GM10266 (cell line): ENCODE measurements around the gene MPZL3.

Source experiments
- DNase-seq: peaks from one replicate; pipeline ENCODE4 v3.0.0; 2012; ENCODE audit errors: extremely low spot score
- CTCF ChIP-seq: IDR thresholded peaks from 2 replicates; pipeline ENCODE4 v1.5.1; 2012; ENCODE audit warnings: mild to moderate bottlenecking, low read depth; ENCODE audit not compliant: control insufficient read depth, insufficient read depth; ENCODE audit errors: missing control alignments

The MPZL3 gene

GRCh38 chr11:118212781-118213191, 39.4 kb downstream of the MPZL3 start:
- no peak for TF ChIP-seq CTCF

GRCh38 chr11:118212131-118212725, 39.9 kb downstream of the MPZL3 start:
- no peak for DNase-seq
- no peak for TF ChIP-seq CTCF

More at GRCh38 chr11:118212781-118213191, 39.4 kb downstream of the MPZL3 start:
- no peak for DNase-seq

- TF ChIP-seq CTCF = no peak
- DNase-seq = no peak
These were observed 41.2 kb downstream of the MPZL3 start for GRCh38 chr11:118211006-118211405.

GRCh38 chr11:118210323-118210722, 41.8 kb downstream of the MPZL3 start:
- DNase-seq = no peak
- TF ChIP-seq CTCF = no peak

- DNase-seq = no peak
- TF ChIP-seq CTCF = no peak
These were observed 43.1 kb downstream of the MPZL3 start for GRCh38 chr11:118209033-118209432.

- no peak for DNase-seq
- no peak for TF ChIP-seq CTCF
These were observed 45.1 kb downstream of the MPZL3 start for GRCh38 chr11:118207079-118207478.

GRCh38 chr11:118206391-118207031, 45.7 kb downstream of the MPZL3 start:
- DNase-seq = no peak
- no peak for TF ChIP-seq CTCF
